ENCODE results near the gene HOXD10. TPM values are rescaled to one million over a fixed set of nuclear protein-coding genes. Genes with fewer than 3 reads are reported as not detected.

The HOXD10 gene
- total RNA-seq, 1 donor from 2014 or later, result not detected

DNA sequence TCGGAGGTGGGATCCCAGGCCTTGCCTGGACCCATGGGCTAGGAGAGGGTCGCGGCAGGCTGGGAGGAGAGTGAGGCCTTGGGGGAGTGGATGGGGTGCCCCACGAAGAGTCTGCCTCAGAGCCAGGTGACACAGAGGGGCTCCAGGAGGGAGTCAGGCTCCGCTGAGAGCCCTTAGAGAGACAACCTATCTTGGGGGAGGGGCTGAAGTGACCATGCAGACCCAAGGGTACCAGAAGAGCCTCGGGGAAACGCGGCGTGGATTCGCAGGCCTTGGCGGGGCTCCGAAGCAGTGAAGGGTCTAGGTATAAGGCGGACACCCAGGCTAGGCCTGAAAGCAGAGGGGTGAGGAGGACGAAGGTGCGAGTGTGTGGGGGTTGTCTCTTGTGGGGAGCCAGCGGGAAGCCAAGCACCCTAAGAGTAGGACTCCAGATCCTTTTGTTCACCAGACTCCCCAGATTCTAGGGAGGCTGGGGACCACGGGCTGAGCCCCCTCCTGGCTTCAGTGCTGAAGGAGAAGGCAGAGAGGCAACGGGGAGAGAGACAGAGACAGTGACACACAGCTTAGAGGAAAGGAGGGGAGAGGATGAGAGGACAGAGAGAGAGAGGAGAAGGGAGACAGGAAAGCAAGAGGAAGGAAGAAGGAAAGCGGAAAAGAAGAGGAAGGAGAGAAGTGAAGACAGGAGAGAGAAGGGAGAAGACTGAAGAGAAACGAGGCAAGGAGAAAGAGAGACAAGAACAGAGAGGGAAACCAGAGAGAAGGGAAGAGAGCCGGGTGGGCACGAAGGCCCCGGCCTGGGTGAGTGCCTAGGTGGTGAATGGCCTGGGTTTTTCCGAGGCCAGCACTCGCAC, 10.6 kb upstream of the HOXD10 start:
- Histone ChIP-seq H3K36me3 (no peaks in the 10 kb centered on the region), H3K27ac (no peak overlapping the region), H3K4me3 (no peak overlapping the region), H3K4me1 (peaks cover 29% of the 10 kb centered on the region), H3K9me3 (no peaks in the 10 kb centered on the region), H3K27me3 (ENCODE audit: low read depth) (peaks cover 98% of the 10 kb centered on the region)
- intact Hi-C loops (cut with DNase I), result no loop called here
- TF ChIP-seq, protein P1, sequence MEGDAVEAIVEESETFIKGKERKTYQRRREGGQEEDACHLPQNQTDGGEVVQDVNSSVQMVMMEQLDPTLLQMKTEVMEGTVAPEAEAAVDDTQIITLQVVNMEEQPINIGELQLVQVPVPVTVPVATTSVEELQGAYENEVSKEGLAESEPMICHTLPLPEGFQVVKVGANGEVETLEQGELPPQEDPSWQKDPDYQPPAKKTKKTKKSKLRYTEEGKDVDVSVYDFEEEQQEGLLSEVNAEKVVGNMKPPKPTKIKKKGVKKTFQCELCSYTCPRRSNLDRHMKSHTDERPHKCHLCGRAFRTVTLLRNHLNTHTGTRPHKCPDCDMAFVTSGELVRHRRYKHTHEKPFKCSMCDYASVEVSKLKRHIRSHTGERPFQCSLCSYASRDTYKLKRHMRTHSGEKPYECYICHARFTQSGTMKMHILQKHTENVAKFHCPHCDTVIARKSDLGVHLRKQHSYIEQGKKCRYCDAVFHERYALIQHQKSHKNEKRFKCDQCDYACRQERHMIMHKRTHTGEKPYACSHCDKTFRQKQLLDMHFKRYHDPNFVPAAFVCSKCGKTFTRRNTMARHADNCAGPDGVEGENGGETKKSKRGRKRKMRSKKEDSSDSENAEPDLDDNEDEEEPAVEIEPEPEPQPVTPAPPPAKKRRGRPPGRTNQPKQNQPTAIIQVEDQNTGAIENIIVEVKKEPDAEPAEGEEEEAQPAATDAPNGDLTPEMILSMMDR (IDR thresholded peaks at IDR 0.05), result no peak
- DNase-seq (no peak), ATAC-seq (no peak)

DNA sequence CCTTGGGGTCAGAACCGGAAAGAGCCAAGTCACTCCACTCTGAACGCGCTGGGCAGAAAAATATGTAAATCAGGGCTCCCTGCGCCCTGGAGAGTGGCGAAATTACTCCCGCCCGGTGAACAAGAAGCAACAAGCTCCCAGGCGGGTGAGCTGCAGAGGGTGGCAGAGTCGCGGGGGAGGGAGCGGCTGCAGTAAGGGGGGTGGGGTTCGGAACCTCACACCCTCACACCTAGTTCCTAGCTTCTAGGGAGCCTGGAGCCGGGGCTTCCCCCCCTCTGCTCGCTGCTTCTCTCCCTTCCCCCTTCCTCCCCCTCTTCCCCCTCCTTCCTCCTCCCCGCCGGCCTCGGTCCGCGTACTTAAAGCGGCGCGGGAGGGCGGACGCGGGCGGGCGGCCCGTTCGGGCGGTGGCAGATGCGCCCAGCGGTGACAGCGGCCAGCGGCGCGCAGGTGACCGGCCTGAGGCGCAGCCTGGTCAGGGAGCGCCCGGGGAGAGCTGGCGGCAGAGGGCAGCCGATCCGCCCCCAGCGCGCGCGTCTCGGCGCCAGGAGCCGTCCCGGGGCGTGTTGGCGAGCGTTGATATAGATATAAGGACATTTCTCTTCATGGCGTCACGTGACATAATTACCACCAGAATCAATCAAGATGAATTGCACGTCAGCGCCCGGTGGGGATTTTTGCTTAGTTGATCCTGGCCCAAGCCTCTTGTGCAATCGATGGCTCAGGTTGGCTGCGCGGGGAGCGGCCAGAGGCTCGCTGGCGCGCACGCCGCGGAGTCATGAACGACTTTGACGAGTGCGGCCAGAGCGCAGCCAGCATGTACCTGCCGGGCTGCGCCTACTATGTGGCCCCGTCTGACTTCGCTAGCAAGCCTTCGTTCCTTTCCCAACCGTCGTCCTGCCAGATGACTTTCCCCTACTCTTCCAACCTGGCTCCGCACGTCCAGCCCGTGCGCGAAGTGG, 9.7 kb upstream of the HOXD10 start, which contains the start of gene HOXD11:
TSS of gene HOXD11 (plus strand) at position 700 of the 959 bp plus-strand sequence. CDS start at position 776, 76 bp downstream.
- H3K4me3 ChIP-seq, result peak within 1 kb of the TSS; percentile 27
- no peak within 1 kb of the TSS for H3K27ac ChIP-seq
- H3K9me3 ChIP-seq, result no peaks in the 10 kb centered on the region
- peak; percentile 25 to 56 for ATAC-seq
- no peak for DNase-seq
- H3K4me1 ChIP-seq, result peaks cover 29% of the 10 kb centered on the region
- TF ChIP-seq, protein P1 (IDR thresholded peaks at IDR 0.05), result no peak
- peaks cover 98% of the 10 kb centered on the region for H3K27me3 ChIP-seq (ENCODE audit: low read depth)
- H3K36me3 ChIP-seq, result no peaks in the 10 kb centered on the region
- intact Hi-C loops (cut with DNase I), result no loop called here

DNA sequence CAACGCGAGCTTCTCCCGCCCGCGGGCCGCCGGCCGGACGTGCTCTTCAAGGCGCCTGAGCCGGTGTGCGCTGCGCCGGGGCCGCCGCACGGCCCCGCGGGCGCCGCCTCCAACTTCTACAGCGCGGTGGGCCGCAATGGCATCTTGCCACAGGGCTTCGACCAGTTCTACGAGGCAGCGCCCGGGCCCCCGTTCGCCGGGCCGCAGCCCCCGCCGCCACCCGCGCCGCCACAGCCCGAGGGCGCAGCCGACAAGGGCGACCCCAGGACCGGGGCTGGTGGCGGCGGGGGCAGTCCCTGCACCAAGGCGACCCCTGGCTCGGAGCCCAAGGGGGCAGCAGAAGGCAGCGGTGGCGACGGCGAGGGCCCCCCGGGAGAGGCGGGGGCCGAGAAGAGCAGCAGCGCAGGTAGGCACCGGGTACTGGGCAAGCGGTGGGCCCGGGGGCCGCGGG, 8.8 kb upstream of the HOXD10 start:
- intact Hi-C loops (cut with DNase I), result no loop called here
- Histone ChIP-seq H3K4me3 (no peak overlapping the region), H3K27me3 (ENCODE audit: low read depth) (peaks cover 98% of the 10 kb centered on the region), H3K9me3 (no peaks in the 10 kb centered on the region), H3K27ac (no peak overlapping the region), H3K4me1 (peaks cover 29% of the 10 kb centered on the region), H3K36me3 (no peaks in the 10 kb centered on the region)
- no peak for ATAC-seq
- no peak for DNase-seq
- TF ChIP-seq, protein P1 (IDR thresholded peaks at IDR 0.05), result no peak

DNA sequence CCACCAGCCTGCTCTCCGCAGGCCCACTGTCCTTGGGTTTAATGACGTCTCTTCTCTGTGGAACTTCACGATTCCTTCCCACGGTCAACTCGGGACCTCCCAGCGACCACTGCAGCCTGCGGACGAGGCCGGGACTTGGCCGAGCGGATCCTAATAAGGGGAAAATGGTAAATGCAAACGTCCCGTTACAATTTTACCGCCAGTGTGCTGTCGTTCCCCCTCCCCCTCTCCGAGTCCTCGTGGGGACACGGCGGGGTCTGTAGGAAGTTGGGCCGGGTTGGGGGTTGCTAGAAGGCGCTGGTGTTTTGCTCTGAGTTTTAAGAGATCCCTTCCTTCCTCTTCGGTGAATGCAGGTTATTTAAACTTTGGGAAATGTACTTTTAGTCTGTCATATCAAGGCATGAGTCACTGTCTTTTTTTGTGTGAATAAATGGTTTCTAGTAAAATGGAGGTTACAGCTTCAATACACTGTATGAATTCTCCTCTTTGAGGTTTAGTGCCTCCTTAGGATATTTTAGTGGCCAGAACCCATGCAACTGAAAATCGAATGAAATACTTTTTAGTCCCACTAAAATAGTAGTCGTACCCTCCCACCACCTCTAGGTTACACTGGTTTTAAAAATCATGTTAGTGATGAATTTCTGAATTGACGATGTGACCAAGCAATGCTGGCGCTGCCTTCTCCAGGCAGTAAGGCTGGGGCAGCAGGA, 7.2 kb upstream of the HOXD10 start:
- Histone ChIP-seq H3K4me3 (no peak overlapping the region), H3K27ac (no peak overlapping the region), H3K27me3 (ENCODE audit: low read depth) (peaks cover 98% of the 10 kb centered on the region), H3K36me3 (no peaks in the 10 kb centered on the region), H3K9me3 (no peaks in the 10 kb centered on the region), H3K4me1 (peaks cover 25% of the 10 kb centered on the region)
- DNase-seq, result no peak
- TF ChIP-seq, protein P1 (IDR thresholded peaks at IDR 0.05), result no peak
- ATAC-seq, result no peak
- intact Hi-C loops (cut with DNase I), result no loop called here

DNA sequence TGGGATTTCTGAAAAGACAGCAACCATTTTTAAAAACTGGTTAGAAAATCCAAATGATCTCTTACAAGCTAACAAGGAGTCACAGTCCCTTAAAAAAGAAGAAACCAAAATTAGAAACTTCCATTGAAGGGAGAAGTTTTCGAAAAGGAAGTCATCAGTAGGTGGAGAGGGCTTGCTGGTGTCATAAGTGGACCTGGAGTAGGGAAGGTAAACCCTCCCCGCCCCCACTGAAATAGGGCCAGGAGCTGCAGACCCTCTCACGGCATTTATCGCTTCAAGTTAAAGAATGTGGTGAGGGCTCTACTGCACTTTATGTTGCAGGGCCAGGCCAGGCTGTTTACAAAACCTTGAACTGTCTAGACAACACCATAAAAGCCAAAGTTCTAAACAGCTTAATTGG, 6.6 kb upstream of the HOXD10 start:
- intact Hi-C loops (cut with DNase I), result no loop called here
- Histone ChIP-seq H3K4me3 (no peak overlapping the region), H3K27me3 (ENCODE audit: low read depth) (peaks cover 98% of the 10 kb centered on the region), H3K9me3 (no peaks in the 10 kb centered on the region), H3K36me3 (no peaks in the 10 kb centered on the region), H3K4me1 (peaks cover 19% of the 10 kb centered on the region), H3K27ac (no peak overlapping the region)
- ATAC-seq, result no peak
- DNase-seq, result no peak
- TF ChIP-seq, protein P1 (IDR thresholded peaks at IDR 0.05), result no peak

Data from lower lobe of right lung (tissue), 2 donors.